A673 (cell line): ENCODE results near the gene ATP7A. TPM values are rescaled to one million over a fixed set of nuclear protein-coding genes. Genes with fewer than 3 reads are reported as not detected.

ENCODE experiments used
- total RNA-seq: library from RNA; stranded (reverse); gene quantifications from 2 replicates; pipeline ENCODE4 v1.2.3, GENCODE V29; 2021

Gene ATP7A
- total RNA-seq, 1 experiment from 2014 or later, result 9.0 TPM

Other genes starting within 250 kb of the ATP7A start
- 101 and 112 TPM in 2 replicates for gene ATRX, start 124.5 kb upstream of the ATP7A start, total RNA-seq
- gene MAGT1, start 15.3 kb upstream of the ATP7A start, total RNA-seq, result 63.8 and 66.8 TPM in 2 replicates
- 381 and 432 TPM in 2 replicates for gene COX7B, start 11.2 kb upstream of the ATP7A start, total RNA-seq
- gene PGAM4, start 58.9 kb downstream of the ATP7A start, total RNA-seq, result 0.57 TPM in 1 of 2 replicates, not detected in the other
- 432 and 438 TPM in 2 replicates for gene PGK1, start 193.6 kb downstream of the ATP7A start, total RNA-seq
- gene TAF9B, start 229.0 kb downstream of the ATP7A start, total RNA-seq, result 40.7 and 41.6 TPM in 2 replicates